Stimulated activated effector memory CD8-positive, alpha-beta T cell treated with anti-CD3 and anti-CD28 coated beads, Interleukin-12 subunit alpha, Interleukin-12 subunit beta, amount 100 ng/mL, for 72 hours (primary cell): ENCODE results near the gene MAGT1.

Source experiments
- ATAC-seq: fragments of 150-1000 bp; cut with Tn5 transposase; 2 replicates; pipeline ENCODE4 v1.10.0; 2021
- DNase-seq, 2 donors: peaks; one replicate each; pipeline ENCODE4 v3.0.0; 2021 to 2022; ENCODE audit warnings: low spot score in 2 of 2
- H3K27ac Mint-ChIP-seq: one replicate; pipeline ENCODE4 v1.8.0; 2022; ENCODE audit warnings: mild to moderate bottlenecking, mixed read lengths
- H3K36me3 Mint-ChIP-seq: one replicate; pipeline ENCODE4 v1.8.0; 2022; ENCODE audit warnings: mild to moderate bottlenecking, mixed read lengths
- H3K4me1 Mint-ChIP-seq: one replicate; pipeline ENCODE4 v1.8.0; 2022; ENCODE audit warnings: mixed read lengths
- H3K4me3 Mint-ChIP-seq: one replicate; pipeline ENCODE4 v1.8.0; 2022; ENCODE audit warnings: mild to moderate bottlenecking, mixed read lengths
- H3K9me3 Mint-ChIP-seq: one replicate; pipeline ENCODE4 v1.8.0; 2022; ENCODE audit warnings: mixed read lengths

Gene MAGT1

DNA sequence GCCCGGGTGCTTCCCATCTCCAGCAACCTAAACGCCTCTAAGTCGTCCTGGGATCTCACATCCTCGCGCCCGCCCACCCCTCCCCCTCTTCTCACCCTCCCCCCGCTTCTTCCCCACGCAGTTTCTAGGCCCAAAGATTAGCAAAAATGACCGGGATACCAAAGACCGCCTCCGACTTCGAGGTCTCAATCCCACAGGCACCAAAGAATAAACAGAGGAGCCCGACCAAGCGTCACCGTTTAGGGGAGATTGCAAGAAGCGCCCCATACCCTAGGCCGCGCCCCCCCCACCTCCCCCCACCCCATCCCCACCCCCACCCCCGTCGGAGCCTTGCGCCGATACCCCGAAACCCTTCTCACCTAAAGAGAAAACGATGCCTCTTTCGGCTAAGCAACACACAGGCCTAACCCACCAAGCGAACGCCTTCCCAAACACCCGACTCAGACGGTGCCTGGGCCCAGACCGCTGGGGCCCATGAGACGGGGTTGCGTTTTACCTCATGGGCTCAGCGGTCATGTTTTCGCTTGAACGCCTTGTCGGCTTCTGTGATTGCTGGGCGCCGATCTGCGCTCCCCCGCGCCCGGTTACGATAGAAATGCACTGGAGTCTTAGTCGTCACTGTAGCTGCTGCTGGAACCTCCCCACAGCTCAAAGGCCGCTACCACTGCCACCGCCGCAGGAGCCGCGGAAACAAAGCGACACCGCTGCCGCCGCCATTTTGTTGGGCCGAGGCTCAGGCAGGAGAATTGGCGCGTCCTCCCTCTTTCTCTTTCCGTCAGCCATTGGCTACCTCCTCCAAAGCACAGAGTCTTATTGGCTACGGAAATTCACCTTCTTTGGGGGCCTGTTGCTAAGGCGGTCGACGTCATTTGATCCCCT, 109.5 kb downstream of the MAGT1 start, which contains the start of gene ATRX:
ATRX (minus strand) TSS at position 731 of the 879 bp plus-strand sequence; CDS start at position 516, 215 bp downstream.
- DNase-seq (peak; percentile 36 to 77), ATAC-seq (peak; percentile 97)
- peak within 1 kb of the TSS; percentile 99 for H3K27ac Mint-ChIP-seq
- no peaks in the 10 kb centered on the region for H3K9me3 Mint-ChIP-seq
- peaks cover 21% of the 10 kb centered on the region for H3K36me3 Mint-ChIP-seq
- peak within 1 kb of the TSS; percentile 97 for H3K4me3 Mint-ChIP-seq
- H3K4me1 Mint-ChIP-seq, result no peaks in the 10 kb centered on the region

DNA sequence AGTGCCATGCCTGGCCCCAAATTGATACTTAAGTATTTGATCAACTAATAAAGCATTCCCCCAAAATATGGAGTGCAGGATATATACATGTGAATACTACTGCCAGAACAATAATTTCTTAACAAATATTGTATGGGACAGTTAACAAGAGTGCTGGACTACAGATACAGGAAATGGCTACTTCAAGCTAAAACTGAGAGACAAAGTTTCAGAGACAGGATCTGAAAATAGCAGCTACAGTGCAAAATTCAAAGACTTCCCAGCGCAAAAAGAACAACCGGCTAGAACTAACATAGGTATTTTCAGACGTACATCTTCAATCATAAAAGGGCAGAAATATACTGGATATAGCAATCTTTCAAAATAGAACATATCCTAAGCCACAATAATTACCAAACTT, 115.5 kb downstream of the MAGT1 start:
- no peak for ATAC-seq
- H3K27ac Mint-ChIP-seq, result no peak overlapping the region
- peaks cover 21% of the 10 kb centered on the region for H3K4me1 Mint-ChIP-seq
- DNase-seq, result no peak
- no peaks in the 10 kb centered on the region for H3K9me3 Mint-ChIP-seq
- H3K4me3 Mint-ChIP-seq, result no peak overlapping the region
- peaks cover 13% of the 10 kb centered on the region for H3K36me3 Mint-ChIP-seq

DNA sequence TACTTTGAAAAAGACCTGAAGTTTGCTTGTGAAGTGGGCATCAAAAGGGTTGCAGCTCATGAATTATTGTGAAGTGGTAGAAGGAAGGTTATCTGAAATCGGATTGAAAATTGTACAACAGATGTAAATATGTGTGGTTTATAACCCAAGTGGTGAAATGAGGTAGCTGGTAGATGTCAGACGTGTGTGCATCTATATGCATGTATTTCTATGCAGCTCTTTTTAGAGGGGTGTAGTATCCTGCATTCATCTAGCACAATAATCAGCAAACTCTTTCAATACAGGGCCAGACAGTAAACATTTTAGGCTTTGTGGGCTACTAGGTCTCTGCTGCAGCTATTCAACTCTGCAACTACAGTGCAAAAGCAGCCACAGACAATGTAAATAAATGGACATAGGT, 118.6 kb downstream of the MAGT1 start:
- DNase-seq, result no peak
- Mint-ChIP-seq H3K4me1 (peaks cover 22% of the 10 kb centered on the region), H3K36me3 (no peaks in the 10 kb centered on the region), H3K27ac (no peak overlapping the region), H3K4me3 (no peak overlapping the region), H3K9me3 (no peaks in the 10 kb centered on the region)
- peak; percentile 39 for ATAC-seq
